NB4 (cell line): ENCODE measurements around the gene DSG4.

ENCODE experiments used
- POLR2A ChIP-seq: IDR thresholded peaks from 2 replicates; pipeline ENCODE4 v1.6.1; 2011; ENCODE audit warnings: mild to moderate bottlenecking; ENCODE audit not compliant: insufficient read length; ENCODE audit errors: extremely low read depth
- TF ChIP-seq, protein P1 (sequence below): IDR thresholded peaks from one replicate; pipeline ENCODE4 v1.5.1; 2012; ENCODE audit warnings: low read depth, low read length

GRCh38 chr18:31436825-31437224 is 60.2 kb downstream of the DSG4 start:
- TF ChIP-seq, protein P1, sequence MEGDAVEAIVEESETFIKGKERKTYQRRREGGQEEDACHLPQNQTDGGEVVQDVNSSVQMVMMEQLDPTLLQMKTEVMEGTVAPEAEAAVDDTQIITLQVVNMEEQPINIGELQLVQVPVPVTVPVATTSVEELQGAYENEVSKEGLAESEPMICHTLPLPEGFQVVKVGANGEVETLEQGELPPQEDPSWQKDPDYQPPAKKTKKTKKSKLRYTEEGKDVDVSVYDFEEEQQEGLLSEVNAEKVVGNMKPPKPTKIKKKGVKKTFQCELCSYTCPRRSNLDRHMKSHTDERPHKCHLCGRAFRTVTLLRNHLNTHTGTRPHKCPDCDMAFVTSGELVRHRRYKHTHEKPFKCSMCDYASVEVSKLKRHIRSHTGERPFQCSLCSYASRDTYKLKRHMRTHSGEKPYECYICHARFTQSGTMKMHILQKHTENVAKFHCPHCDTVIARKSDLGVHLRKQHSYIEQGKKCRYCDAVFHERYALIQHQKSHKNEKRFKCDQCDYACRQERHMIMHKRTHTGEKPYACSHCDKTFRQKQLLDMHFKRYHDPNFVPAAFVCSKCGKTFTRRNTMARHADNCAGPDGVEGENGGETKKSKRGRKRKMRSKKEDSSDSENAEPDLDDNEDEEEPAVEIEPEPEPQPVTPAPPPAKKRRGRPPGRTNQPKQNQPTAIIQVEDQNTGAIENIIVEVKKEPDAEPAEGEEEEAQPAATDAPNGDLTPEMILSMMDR = no peak
- TF ChIP-seq POLR2A = no peak
